HG03571 (cell line): ENCODE results near the gene TBX1.

Experiments used
- ATAC-seq: cut with Tn5 transposase; IDR thresholded peaks from one replicate; pipeline ENCODE4 v1.9.1; 2021; ENCODE audit not compliant: unreplicated experiment

Gene TBX1

DNA sequence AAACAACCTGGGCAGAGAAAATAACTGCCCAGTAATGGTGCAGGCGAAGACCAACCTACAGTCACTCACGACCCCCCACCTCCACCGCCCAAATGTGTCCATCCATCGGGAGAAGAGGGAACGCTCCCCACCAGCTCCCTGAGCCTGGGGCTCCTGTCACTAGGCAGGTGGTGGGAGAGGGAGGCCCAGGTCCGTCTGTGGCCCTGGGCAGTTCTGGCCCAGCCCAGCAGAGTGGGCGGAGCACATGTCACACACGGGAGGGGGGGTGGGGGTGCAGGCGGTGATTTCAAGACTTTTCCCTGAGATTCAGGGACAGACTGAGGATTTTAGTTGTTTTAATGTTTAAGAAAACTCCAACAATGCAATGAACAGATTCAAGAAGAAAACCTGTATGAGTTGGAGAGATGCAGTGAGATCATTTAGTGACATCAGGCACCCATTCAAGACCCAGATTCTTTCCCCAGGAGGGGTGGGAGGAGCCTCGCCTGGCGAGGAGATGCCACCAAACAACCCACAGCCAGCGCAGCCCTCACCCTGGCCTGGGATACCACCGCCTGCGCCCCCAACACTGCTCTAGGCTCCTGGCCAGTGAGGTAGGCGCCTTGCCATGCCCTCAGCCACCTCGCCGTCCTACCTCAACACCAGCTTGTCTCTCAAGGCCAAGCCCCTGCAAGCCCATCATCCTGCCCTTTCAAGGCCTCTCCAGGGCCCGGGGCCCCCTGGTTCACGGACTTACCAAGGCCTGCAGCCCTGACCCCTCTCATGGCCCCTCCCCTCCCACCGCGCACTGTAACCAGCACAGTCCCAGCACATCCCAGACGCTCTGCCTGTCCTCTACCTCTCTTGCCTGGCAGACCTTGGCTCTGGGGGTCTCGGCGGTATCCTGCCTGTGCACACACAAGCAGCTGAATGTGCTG lies 36.8 kb downstream of the TBX1 start:
- ATAC-seq, result no peak

DNA sequence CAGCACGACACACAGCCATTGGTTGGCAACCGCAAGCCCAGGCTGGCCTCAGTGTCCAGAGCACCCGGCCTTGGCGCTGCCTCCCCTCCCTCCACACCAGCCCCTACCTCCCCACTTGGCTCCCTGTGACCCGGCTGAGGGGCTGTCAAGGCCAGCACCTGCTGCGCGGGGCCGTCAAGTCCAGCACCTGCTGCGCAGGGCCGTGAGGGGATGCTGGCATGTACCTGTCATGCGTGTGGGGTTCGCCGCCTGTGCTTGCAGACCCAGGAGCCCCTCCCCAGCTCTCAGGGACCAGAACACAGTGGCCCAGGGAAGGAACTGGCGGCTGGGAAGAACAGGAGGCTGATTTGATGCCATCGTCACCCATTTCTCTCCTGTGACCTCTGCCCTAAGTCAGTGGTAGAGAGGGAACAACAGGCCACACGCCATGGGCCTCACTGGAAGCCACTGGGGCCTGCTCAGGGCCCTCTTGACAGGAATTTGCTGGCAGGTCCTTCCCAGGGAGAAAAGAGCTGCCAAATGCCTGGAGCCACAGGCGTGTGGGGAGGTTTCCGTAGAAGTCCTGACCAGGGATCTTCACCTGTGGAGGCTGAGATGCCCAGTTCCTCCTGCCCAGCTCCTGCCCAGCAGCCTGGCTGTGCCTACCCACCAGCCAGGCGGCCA lies 37.6 kb downstream of the TBX1 start:
- no peak for ATAC-seq

DNA sequence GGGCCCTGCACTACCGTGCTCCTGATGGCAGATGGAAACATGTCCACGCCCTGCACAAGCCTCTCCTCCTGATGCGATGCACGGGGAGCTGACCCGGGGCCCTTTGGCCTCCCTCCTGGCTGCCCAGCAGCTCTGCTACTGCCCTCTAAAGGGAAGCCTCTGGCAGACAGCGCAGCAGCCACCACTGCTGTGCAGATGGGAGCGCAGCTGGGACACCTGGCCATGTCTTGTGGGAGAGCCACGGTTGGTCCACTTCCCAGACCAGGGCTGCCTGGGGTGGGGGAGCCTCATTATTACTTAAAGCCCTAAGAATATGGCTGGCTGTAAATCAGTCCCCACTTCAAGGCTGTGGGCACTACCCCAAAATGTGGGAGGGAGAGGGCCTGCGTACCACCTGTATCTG lies 38.3 kb downstream of the TBX1 start:
- ATAC-seq, result no peak

DNA sequence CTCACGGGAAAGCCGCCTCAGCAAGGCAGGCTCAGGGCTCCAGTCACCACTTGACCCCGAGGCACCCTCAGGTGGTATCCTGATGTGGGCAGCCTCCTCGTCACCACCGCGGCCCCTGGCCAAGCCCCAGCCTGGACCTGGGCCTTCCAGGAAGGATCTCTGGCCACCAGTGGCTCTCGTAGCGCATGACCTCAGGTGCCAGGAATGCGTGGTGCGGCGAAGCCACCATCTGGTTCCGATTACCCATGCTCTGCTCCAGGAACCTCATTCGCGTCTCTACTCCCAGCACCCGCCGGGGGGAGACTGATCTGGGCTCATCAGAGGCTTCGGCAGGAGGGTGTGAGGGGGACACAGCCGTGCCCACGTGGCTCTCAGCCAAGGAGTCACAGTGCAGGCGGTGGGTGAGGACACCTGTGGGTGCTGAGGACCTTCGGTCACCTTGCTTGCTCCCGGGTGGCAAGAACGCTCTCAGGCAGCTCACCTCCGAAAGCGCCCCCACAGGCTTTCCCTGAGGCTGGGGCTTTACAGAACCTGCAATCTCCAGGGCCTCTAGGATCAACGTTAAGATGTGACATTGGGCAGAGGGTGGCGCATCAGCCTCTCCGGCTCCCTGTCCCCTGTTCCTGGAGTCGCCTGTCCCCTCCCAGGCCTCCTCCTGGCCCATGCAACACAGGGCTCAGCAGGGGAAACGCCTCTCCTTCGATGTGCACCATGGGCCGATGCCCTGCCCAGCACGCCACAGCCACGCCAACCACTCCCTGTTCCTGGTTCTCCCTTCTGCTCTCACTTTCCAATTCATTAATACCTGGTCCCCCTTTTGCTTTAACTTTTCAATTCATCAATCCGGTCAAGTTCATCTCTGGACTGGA lies 39.0 kb downstream of the TBX1 start:
- no peak for ATAC-seq

DNA sequence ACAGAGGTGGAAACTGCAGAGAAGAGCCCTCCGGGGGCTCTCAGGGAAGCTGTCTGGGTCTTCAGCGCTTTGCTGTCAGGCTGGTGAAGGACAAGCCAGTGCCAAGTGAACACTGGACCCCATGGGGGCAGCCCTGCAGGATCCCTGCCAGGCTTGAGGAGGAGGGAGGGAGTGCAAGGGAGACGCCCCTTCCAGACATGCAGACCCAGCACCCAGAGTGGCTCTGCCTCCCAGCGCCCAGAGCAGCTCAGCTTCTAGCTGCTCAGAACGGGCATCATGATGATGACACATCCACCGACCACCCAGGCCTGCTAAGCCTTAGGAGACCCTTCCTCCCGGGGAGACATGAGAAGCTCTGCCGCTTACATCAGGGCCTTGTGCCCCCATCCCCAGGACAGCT lies 39.7 kb downstream of the TBX1 start:
- no peak for ATAC-seq

DNA sequence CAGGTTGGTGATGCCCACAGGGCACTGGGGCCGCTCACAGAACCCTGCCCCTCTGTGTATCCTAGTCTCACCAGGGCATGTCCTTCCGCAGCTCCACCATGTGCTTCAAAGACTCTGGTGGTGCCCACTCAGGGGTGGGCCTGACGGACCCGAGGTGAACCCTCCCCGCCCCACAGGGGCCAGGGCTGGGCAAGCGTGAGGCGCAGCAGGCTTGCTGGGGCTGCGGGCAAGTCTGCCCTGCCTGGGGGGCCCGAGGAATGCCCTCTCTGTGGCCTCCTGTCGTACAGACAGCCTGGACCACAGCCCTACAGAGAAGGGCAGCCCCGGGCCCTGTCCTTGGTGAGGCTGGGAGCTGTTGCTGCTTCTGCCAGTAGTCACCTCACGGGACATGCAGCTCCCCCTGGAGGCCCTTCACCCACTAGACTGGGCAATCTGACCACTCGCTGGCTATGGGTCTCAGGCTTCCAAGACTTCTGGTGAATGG lies 40.2 kb downstream of the TBX1 start:
- no peak for ATAC-seq

DNA sequence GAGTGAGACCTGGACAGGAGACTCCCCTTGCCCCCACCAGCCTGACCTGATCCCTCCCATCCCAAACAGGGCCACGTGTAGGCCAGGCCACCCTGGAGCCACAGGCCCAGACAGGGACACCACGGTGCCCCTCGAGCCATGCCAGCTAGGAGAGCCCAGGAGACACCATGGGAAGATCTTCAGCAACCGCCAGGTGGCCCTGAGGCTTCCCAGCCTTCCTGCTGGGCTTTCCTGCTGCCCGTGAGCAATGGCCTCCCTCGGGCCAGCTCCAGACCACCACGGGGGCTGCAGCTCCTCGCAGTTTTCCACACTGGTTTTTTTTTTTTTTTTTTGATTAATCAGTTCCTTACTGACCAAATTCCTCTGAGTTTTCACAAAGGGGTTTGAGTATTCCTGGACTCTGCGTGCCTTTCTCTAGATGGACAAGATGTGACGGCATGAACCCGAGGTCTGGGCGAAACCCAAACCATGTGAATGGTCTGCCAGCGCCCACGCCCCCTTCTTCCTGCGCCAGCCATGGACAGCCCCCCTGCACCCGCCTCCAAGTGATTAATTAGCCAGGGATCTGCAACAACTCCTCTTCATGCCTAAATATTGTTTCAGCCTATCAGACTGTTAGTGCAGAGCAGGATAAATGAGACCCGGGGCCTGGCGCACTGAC lies 40.9 kb downstream of the TBX1 start:
- ATAC-seq, result no peak

DNA sequence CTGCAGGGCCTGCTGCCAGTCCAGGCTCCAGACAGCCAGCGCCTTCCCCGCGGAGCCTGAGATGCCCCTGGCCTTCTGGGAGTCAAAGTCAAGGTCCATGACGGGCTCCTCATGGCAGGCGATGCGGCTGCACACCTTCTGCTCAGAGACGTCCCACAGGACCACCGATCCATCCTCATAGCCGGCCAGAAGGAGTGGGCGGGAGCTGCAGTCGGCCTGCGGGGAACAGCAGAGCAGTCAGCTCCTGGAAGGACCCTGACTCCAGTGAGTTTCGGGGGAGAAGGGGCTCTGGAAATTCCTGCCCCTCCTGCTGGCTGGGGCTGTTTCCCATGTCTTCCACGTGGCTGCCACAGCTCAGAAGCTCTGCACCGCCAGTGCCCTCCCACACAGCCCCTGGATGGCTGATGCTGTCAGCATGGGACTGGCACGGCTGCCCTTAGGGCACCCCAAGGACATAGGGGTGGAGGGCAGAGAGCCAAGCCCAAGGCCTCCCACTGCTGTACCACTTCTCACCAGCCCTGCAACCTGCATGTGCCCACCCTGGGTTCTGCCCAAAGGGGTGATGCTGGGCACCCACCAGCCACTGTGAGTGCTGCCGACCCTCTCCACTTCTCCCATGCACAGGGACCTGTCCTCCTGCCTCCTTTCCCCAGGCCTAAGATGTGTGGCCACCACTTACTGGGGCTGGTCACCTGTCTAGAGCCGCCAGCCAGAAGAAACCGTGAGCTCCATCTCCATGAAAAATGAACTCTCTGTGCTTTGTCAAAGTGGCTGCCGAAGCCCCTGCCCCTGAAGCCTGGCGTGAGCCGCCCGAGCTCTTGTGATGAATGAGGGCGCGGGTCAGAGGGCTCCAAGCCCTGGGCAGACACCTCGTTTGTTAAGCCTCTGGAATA lies 41.7 kb downstream of the TBX1 start:
- ATAC-seq, result no peak

DNA sequence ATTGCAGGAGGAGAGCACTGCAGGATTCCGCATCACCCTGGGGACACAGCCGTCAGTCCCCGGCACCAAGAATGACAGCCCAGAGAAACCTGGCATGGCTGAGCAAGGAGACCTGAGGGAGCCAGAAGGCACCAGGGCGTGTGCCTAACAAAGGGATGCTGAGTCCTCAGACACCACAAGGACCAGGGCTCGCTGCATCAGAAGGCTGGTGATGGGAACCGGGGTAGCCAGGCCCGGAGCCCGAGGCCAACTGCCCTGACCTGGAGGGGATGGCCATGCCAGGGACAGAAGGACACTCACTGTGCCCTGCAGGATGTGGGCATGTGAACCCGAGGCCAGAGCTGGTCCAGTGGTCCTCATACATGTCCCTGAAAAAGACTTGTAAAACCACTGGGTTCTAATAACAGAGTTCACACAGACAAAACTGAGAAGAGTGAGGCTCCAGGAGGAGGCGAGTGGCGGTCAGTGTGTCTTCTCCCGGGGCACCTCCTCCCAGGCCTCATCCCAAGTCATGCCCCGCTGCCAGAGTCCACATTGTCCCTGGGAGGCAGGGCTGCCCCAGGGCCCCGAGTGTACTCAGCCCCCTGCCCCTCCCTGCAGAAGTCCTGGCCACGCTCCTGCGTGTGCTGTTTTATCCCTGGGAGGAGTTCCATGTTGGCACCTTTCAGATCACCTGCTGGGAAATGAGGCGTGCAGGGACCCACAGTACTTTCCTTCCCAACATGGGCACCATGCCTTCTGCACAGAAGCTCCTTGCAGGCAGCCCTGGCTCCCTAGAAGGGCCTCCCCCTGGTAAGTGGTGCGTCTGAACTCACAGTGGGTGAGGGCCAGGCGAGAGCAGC lies 42.5 kb downstream of the TBX1 start:
- no peak for ATAC-seq

DNA sequence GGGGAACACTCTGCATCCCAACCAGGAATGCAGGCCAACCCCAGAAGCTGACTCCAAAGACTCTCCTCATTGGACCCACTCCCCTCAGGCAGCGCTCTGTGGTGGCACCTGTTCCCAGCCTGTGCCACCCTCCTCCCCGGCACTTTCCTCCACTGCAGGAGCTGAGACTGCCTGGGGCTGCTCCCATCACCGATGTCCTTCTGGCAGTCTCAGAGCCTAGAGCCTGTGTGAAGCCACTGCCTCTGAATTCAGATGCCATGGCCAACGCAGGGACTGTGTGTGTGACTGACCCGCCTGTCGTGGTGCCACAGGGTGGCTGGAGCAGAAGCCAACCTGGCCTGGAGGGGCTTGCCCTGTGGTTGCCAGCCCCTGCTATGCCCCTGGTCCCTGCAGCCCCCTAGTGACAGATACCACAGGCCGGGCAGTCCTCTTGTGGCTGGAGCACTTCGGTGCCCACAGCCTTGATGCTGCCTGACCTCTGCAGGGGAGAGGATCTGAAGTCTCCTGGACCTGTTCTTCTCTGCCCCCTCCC lies 43.2 kb downstream of the TBX1 start:
- ATAC-seq, result no peak

DNA sequence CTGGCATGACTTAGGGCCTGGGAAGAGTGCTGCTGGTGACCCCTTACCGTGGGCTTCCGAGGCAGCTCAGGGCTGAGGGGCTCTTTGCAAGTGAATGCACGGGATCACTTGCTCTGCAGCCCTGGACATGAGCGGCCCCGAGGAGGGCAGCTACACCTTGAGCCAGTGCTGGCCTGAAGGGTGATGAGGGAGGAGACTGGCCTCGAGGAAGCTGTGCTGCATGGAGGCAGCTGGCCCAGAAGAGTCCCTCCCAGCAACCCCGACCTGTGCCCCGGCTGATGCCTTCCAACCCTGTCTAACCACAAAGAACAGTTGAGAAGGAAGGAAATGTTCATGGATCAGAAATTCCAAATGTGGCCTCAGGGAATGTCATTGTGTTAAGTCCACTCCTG lies 45.2 kb downstream of the TBX1 start:
- no peak for ATAC-seq

DNA sequence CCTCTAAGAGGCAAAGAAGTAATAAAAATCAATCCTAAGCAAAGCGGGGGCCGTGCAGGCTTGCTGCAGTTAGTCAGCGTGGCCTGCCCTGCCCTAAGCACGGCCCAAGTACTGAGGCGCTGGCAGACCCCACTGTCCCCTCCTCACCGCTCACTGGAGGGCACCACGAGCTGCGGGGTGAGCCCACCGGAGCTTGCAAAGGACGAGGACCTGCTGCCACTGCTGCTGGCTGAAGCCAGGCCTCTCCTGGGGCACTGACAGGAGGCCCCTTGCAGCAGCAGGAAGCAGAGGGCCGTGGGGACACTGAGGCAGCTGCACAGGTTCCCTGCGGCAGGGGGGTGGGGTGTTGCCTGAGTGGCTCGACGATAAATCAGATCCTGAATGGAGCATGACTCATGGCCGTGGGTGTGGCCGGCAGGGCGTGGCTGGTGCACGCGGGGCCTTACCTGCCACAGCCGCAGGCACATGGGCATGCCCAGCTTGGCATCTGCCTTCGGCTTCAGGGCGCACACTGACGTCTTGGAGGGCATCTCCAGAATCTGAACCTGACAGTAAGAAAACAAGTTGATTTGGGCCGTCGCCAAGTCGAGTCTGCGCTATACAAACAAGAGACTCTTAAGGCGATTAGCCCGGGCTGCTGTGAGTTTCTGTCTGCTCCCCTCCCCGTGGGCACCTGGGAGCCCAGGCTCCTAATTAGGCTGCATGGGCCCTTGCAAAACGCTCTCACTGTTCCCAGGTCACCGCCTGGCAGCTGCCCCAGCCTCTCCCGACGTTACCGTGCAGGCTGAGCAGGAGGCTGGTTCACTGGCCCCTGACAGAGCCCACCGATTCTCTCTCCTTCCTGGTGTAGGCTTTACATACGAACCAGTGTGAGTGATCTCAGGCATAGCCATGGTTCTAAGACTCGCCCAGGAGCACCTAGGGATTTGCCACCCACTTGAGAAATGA lies 45.9 kb downstream of the TBX1 start:
- no peak for ATAC-seq

DNA sequence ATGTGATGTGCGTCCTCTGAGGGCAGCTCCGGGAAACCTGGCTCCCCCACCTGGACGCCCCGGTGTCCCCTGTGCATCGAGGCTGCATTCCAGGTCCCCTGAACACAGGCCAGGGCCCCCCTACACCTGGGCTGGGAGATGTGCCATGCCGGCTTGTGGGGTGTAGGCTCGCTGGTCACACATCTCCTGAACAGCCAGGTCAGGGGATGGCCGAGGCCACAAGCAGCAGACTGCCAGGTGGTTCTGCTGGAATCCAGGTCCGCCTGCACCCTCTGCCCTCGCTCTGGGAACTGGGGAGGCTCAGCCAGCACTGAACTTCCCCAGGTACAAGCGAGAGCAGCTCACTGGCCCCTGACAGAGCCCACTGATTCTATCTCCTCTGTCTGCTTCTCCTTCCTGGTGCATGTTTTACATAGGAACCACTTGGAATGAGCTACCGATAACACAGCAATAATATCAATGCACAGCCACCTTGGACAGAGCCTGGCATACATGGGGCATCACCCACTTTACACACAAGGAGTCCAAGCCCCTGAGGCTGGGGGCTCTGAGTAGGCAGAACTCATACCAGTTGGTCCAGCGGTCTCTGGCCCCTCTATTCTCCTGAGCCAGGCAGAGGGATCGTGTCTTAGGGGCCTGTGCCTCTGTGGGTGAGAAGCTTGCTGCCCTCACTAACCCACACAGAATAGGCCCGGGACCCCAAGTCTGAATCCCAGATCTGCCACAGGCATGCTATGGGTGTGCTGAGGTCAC lies 46.8 kb downstream of the TBX1 start:
- no peak for ATAC-seq

DNA sequence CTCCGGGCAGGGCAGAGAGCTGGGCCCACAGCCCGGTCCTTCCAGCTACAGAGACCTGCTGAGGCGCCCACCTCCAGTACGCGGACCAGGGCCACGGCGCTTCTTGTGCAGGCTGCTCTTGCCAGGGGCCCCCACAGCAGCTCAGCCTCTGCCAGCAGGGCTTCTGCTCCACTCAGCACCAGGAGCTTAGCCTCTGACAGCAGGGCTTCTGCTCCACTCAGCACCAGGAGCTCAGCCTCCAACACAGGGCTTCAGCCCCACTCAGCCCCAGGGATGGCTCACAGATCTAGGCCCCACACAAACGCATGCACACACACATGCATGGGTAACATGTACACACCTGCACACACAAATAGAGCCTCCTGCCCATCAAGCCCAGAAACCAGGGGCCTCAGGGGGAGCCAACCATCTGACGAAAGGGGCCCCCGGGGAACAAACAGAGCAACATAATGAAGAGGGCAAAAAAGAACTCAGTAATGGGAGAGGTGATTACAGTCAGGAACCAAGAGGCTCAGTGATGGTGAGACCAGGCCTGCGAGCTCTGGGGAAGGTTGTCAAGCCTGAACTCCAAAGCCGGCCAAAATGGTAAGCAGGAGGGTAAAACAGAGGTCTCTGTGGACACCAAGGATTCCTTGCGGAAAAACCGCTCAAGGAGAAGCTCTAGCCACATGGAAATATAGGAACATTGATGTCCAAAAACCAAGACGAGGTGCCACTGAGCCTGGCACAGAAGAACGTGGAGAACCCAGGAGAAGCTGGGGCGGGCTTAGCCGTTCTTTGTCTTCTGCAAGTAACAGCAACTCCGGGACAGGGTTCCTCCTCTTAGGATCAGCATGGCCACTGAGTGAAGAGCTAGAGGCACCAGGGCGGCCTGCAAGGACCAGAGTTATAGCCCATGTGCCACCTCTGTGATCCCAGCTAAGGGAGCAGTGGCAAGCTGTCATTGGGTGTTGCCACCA lies 47.6 kb downstream of the TBX1 start:
- ATAC-seq, result no peak

DNA sequence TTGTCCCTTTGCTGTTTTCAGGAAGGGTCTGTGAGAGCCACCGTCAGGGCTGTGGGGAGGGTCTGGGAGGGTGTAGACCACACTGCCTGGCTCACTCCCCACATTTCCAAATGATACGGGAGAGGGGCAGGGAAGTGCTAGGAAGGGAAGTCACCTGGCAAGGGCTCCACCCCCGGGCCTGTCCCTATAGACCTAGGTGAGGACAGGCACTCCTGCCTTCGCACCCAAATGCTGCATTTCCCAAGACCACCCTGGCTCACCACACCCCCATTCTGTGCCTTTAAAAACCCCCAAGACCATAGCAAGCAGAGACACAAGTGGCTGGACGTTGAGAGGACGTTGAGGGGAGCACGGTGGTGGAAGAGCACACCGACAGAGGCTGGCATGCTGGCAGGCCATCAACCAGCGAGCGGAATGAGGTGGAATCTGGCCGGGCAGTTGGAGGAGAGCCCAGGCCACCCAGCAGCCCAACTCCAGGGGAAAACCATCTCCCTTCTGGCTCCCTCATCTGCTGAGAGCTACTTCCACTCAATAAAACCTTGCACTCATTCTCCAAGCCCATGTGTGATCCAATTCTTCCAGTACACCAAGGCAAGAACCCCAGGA lies 48.4 kb downstream of the TBX1 start:
- no peak for ATAC-seq
